GM19468 (cell line): Measurements from ENCODE around the gene APBA2.
"Not testable (repeated sequence)": the region's sequence is repeated elsewhere in the genome, so short reads cannot be mapped to it uniquely, and the experiment has no call there.

Experiments
- ATAC-seq: cut with Tn5 transposase; IDR thresholded peaks from one replicate; pipeline ENCODE4 v1.9.1; 2021; ENCODE audit warnings: mild to moderate bottlenecking, moderate library complexity, moderate number of reproducible peaks; ENCODE audit not compliant: unreplicated experiment; ENCODE audit errors: extremely low read depth

APBA2 gene

GRCh38 chr15:28876131-28876844 lies 9.5 kb upstream of the APBA2 start:
- no peak for ATAC-seq

GRCh38 chr15:28876845-28877185 lies 9.0 kb upstream of the APBA2 start:
- no peak for ATAC-seq

DNA sequence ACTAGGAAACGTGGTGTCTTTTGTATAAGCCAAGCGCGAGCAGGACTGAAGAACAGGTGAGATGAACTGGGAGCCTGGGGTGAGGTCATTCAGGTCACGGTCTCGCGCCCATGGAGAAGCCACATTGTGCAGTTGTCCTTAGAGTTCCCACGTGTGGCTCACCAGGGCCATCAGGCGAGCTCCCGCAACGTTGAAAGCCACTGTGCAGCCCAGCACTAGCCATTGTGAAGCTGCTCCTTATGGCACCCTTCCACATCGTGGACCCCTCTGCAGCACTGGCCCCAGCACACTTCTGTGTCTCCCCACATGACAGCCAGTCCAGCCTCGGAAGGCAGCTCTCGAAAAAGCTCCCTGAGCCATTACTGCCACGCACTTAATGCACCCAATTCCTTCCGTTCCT lies 7.6 kb upstream of the APBA2 start:
- no peak for ATAC-seq

DNA sequence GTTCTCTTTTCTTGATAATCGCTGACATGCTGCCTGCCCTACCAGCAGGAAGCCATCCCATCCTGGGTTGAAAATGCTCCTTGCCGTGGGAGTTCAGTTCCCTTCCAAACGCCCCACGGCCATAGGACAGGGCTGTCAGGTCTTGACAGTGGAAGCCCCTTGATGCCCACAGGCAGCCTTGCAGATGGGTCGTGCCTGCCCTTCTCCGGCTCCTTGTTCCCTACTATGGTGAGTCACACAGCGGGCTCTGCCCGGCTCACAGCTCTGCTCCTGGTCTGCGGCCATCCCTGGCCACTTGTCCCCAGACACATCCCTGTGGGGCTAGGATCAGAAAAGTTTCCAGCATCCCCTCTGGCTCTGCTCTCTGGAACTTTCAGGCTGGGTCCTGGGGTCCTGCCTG lies 6.2 kb upstream of the APBA2 start:
- ATAC-seq, result no peak

- ATAC-seq, result no peak
These were observed 5.1 kb upstream of the APBA2 start for GRCh38 chr15:28880680-28881079.

DNA sequence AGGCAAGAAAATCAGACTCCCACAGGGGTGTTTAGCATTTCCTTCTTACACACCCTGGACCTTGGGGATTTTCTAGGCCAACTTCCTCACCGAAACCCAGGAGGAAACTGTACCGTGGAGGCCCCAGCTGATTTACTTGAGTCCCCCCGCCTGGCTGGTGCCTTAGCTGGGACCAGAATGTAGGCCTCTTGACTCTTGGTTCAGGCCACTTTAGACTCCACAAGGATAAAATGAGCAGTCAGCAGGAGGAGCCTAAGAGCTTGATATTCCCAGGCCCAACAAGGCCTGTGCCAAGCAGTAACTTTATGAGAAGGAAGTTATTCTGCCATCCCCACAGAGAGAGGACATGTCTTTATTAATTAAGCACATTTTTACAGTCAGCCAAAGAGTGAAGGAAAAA lies 4.6 kb upstream of the APBA2 start:
- no peak for ATAC-seq

DNA sequence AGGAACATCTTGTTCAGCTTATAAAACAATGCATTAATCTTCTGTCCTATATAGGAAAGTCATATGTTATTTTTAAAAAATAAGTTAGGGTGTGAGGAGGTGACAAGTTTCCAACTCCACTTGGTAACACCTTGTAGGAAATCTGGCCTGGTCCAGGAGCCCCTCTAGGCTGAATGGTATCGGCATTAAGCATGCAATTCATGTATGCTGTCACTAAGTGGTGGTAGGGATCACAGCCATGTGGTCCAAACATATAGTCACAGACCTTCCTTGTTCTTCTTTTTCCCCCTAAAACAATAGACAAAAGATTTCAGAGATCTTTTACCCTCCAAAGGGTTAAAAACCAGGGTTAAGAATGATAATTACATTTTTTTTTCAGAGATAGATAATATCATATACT lies 4.2 kb upstream of the APBA2 start:
- no peak for ATAC-seq

DNA sequence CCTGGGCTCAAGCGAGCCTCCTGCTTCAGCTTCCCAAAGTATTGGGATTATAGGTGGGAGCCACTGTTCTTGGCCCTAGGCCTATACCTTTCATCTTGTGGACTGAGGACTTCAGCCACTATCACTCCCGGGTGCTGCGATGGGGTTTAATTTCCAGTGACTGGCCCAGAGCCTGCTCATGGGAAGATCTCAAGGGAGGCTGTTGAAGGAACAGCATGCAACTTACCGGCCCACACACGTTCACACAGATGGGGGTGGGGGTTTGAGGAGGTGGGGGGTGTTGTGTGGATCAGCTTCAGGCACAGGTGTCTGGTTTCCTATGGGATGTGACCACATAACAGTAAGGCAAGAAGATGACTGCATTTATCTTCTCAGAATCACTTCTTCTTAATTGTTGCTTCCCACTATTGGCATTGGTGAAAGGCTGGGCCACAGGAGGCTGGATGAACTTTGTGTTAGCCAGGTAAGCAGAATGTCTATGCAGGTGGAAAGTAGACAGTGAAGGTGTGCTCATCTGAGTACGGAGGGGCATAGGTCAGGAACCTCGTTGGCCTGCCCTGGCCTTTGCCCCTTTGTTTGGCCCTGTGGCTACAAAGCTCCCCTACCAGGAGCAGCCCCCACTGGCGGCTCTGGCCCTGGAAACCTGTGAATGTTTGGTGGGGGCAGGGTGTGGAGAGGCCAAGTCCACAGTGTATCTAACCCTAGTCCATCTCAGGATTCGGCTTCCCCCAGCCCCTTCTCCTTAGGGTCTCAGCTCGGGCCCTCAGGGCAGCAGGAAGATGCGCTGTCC lies 1.4 kb upstream of the APBA2 start:
- ATAC-seq, result no peak

- ATAC-seq, result no peak
These were observed 595 bp upstream of the APBA2 start for GRCh38 chr15:28885128-28885629.

- ATAC-seq, result no peak
These were observed 911 bp downstream of the APBA2 start for GRCh38 chr15:28886431-28887338.

DNA sequence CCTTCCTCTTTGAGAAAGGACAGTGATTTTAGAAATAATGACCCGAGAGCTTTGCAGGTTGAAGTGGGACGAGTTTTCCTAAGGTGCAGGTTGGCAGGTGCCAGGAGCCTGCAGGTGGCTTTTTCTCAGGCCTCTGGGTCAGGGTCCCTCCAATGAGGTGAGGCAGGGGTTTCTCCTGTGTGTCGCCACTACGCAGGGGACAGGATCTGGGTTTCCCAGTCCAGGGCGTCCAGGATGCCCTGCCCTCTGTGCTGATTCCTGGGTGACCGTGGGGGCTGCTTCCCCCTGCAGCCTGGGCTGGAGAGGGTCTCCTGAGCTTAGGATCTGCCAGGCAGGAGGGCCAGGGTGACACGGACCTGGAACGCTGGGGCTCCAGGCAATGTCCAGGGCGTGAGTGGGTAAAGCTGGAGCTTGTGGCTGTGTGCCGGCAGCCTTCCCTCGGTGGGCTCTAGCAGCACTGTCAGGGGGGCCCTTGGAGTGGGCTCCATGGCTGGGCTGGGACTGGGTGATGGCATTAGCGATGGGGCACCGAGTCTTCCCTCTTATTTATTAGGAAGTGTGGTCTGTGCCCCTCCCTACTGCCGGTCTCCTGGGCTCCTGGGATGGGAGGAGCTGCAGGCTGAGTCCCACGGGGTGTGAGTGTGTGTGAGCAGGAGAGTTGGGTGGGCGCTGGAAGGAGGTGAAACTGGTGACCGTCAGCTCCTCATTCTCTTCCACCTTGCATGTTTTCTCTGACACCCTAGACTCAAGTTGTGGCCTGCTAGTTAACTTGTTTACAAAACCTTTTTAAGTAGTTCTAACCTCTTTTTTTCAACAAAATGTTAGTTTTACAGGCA lies 1.8 kb downstream of the APBA2 start:
- no peak for ATAC-seq

DNA sequence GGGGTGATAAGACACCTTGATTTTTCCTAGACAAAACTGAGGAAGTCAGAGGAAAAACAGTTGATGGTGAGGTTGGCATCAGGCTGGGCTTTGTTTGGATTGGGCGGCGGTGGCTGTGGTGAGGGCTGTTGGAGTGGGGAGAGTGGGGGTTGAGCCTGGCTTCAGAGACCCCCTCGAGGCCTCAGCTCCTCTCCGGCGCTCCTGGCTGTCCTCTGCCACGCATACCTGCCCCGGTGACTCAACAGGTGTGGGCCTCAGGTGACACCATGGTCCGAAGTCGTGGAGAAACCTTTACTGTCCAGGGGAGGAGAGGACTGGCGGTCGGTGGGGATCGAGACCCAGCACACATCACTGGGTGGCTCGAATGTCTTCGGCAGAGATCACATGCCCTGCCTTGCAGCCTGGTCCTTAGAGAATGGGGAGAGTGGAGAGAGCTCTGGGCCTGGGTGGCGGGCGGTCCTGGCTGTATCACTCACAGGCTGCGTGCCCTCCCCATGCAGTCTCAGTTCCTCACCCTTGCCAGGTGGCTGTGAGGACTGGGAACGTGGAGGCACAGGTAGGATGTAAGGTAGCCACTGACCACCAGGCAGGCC lies 2.6 kb downstream of the APBA2 start:
- ATAC-seq, result no peak

GRCh38 chr15:28888900-28889299 lies 3.1 kb downstream of the APBA2 start:
- ATAC-seq, result no peak

DNA sequence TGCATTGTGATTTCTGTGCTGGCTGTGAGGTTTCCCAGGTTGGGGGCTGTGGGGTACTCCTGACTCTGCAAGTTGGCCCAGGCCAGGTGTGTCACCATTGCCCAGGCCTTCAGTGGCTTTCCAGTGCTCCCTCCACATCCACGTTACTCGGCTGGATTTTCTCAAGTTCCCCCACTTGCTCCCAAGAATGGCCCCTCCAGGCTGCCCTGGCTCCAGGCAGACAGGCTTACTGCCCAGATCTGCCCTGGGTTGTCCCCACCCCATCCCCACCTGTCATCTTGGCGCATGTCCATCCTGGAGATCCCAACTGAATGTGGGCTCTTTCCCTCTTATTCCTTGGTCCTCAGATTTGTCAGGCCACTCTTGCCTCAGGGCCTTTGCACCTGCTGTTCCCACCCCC lies 3.6 kb downstream of the APBA2 start:
- no peak for ATAC-seq

DNA sequence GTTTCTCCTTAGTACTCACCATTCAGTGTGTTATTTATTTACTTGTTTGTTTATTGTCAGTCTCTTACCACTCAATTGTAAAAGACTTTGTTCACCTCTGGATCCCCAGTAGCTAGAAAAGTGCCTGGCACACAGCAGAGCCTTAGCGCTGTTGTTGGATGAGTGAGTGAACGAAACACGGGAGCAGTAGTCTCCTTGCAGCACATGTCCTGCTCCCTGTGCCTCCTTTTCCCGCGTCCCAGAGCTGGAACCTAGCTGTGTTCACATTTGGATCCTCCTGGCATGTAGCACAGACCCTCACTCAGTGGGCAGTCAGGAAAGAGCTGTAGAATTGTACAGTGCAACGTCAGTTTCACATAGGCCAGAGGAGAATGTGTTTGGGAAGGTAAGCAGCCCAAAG lies 4.1 kb downstream of the APBA2 start:
- ATAC-seq, result not testable (repeated sequence)

GRCh38 chr15:28890291-28890690 lies 4.5 kb downstream of the APBA2 start:
- ATAC-seq, result not testable (repeated sequence)

- ATAC-seq, result no peak
These were observed 5.1 kb downstream of the APBA2 start for GRCh38 chr15:28890711-28891495.

DNA sequence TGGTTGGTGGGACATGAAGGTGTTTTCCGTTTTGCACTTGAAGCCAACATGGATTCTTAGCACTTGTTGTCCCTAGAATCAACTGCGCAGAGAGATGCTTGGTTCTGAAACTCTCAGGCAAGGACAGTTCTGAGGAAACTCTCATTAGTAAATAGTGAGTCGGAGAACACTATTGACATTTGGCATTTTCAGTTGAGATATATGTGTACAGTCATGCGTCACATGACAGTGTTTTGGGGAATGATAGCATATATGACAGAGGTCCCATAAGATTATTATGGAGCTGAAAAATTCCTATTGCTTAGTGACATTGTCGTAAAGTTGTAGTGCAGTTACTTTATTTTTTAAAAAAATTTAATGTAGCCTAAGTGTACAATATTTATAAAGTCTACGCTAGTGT lies 5.8 kb downstream of the APBA2 start:
- ATAC-seq, result no peak
